ENCODE data around the gene CYP2J2. TPM values are rescaled to one million over a fixed set of nuclear protein-coding genes. Genes with fewer than 3 reads are reported as not detected.
"Not testable (repeated sequence)": the region's sequence is repeated elsewhere in the genome, so short reads cannot be mapped to it uniquely, and the experiment has no call there.

CYP2J2 gene
- 1.9 and 3.3 TPM in 2 replicates for total RNA-seq

GRCh38 chr1:59926381-59927123, at the start of gene CYP2J2:
CYP2J2 (minus strand) TSS chr1:59926773; CDS start chr1:59926746, 27 bp downstream.
- Histone ChIP-seq H3K27me3 (ENCODE audit: control insufficient read depth, insufficient read depth, low read length) (no peaks in the 10 kb centered on the region), H3K36me3 (ENCODE audit: control insufficient read depth, insufficient read depth, low read length) (no peaks in the 10 kb centered on the region), H3K4me3 (ENCODE audit: low read depth, low read length) (peak within 1 kb of the TSS; percentile 53)
- no peak for TF ChIP-seq CTCF (IDR thresholded peaks at IDR 0.05; ENCODE audit: insufficient read depth, low read length, poor library complexity, severe bottlenecking)
- no peak for DNase-seq (ENCODE audit: low read depth)

- Histone ChIP-seq H3K27me3 (ENCODE audit: control insufficient read depth, insufficient read depth, low read length) (peaks cover 2% of the 10 kb centered on the region), H3K36me3 (ENCODE audit: control insufficient read depth, insufficient read depth, low read length) (no peaks in the 10 kb centered on the region), H3K4me3 (ENCODE audit: low read depth, low read length) (no peak overlapping the region)
- no peak for TF ChIP-seq CTCF (IDR thresholded peaks at IDR 0.05; ENCODE audit: insufficient read depth, low read length, poor library complexity, severe bottlenecking)
- DNase-seq (ENCODE audit: low read depth) = no peak
These were observed 47.1 kb upstream of the CYP2J2 start for GRCh38 chr1:59973719-59974118.

- Histone ChIP-seq H3K4me3 (ENCODE audit: low read depth, low read length) (no peak overlapping the region), H3K36me3 (ENCODE audit: control insufficient read depth, insufficient read depth, low read length) (no peaks in the 10 kb centered on the region), H3K27me3 (ENCODE audit: control insufficient read depth, insufficient read depth, low read length) (peaks cover 2% of the 10 kb centered on the region)
- no peak for DNase-seq (ENCODE audit: low read depth)
- no peak for TF ChIP-seq CTCF (IDR thresholded peaks at IDR 0.05; ENCODE audit: insufficient read depth, low read length, poor library complexity, severe bottlenecking)
These were observed 45.8 kb upstream of the CYP2J2 start for GRCh38 chr1:59972216-59972927.

GRCh38 chr1:59971464-59971911, 44.9 kb upstream of the CYP2J2 start:
- no peak for DNase-seq (ENCODE audit: low read depth)
- peak; percentile 96 for TF ChIP-seq CTCF (IDR thresholded peaks at IDR 0.05; ENCODE audit: insufficient read depth, low read length, poor library complexity, severe bottlenecking)
- Histone ChIP-seq H3K36me3 (ENCODE audit: control insufficient read depth, insufficient read depth, low read length) (no peaks in the 10 kb centered on the region), H3K27me3 (ENCODE audit: control insufficient read depth, insufficient read depth, low read length) (peaks cover 2% of the 10 kb centered on the region), H3K4me3 (ENCODE audit: low read depth, low read length) (no peak overlapping the region)

GRCh38 chr1:59969542-59970175, 43.1 kb upstream of the CYP2J2 start:
- H3K4me3 ChIP-seq (ENCODE audit: low read depth, low read length); H3K27me3 ChIP-seq (ENCODE audit: control insufficient read depth, insufficient read depth, low read length); H3K36me3 ChIP-seq (ENCODE audit: control insufficient read depth, insufficient read depth, low read length); DNase-seq (ENCODE audit: low read depth): not testable (repeated sequence)

- not testable (repeated sequence) for H3K36me3 ChIP-seq (ENCODE audit: control insufficient read depth, insufficient read depth, low read length); H3K4me3 ChIP-seq (ENCODE audit: low read depth, low read length); H3K27me3 ChIP-seq (ENCODE audit: control insufficient read depth, insufficient read depth, low read length); DNase-seq (ENCODE audit: low read depth)
These were observed 42.2 kb upstream of the CYP2J2 start for GRCh38 chr1:59968746-59969145.

All from kidney epithelial cell (primary cell).